Mucosa of stomach (tissue), 1 donor: ENCODE measurements around the gene XIRP2.

Experiments
- H3K27me3 ChIP-seq: one replicate; pipeline ENCODE4 v1.7.0; 2013; ENCODE audit warnings: mild to moderate bottlenecking, low read length; ENCODE audit not compliant: control insufficient read depth, insufficient read depth
- H3K36me3 ChIP-seq: one replicate; pipeline ENCODE4 v1.7.0; 2013; ENCODE audit warnings: low read length; ENCODE audit not compliant: control insufficient read depth, insufficient read depth
- H3K4me1 ChIP-seq: one replicate; pipeline ENCODE4 v1.7.0; 2013; ENCODE audit warnings: mild to moderate bottlenecking, low read length; ENCODE audit not compliant: control insufficient read depth, insufficient read depth
- H3K4me3 ChIP-seq: one replicate; pipeline ENCODE4 v1.7.0; 2013; ENCODE audit warnings: low read length
- H3K9ac ChIP-seq: one replicate; pipeline ENCODE4 v1.7.0; 2013; ENCODE audit warnings: mild to moderate bottlenecking, low read length, moderate library complexity
- H3K9me3 ChIP-seq: one replicate; pipeline ENCODE4 v1.7.0; 2013; ENCODE audit warnings: mild to moderate bottlenecking, low read length, moderate library complexity; ENCODE audit not compliant: control insufficient read depth
- donor health status: Pancreatic carcinoma.

The XIRP2 gene

GRCh38 chr2:166897666-166898065 lies 9.4 kb downstream of the XIRP2 start:
- no peak overlapping the region for H3K4me3 ChIP-seq

GRCh38 chr2:166899676-166900075 lies 11.4 kb downstream of the XIRP2 start:
- H3K4me1 ChIP-seq: no peaks in the 10 kb centered on the region
- H3K27me3 ChIP-seq: no peaks in the 10 kb centered on the region
- H3K36me3 ChIP-seq: no peaks in the 10 kb centered on the region
- H3K9ac ChIP-seq: no peak overlapping the region
- H3K9me3 ChIP-seq: no peaks in the 10 kb centered on the region
- no peak overlapping the region for H3K4me3 ChIP-seq

More at GRCh38 chr2:166897666-166898065, 9.4 kb downstream of the XIRP2 start:
- H3K27me3 ChIP-seq: no peaks in the 10 kb centered on the region
- H3K36me3 ChIP-seq: no peaks in the 10 kb centered on the region
- no peaks in the 10 kb centered on the region for H3K4me1 ChIP-seq
- no peak overlapping the region for H3K9ac ChIP-seq
- no peaks in the 10 kb centered on the region for H3K9me3 ChIP-seq

- no peaks in the 10 kb centered on the region for H3K36me3 ChIP-seq
- H3K4me3 ChIP-seq: no peak overlapping the region
- H3K9me3 ChIP-seq: no peaks in the 10 kb centered on the region
- no peaks in the 10 kb centered on the region for H3K27me3 ChIP-seq
- no peak overlapping the region for H3K9ac ChIP-seq
- H3K4me1 ChIP-seq: no peaks in the 10 kb centered on the region
These were observed 12.4 kb downstream of the XIRP2 start for GRCh38 chr2:166900700-166901099.

DNA sequence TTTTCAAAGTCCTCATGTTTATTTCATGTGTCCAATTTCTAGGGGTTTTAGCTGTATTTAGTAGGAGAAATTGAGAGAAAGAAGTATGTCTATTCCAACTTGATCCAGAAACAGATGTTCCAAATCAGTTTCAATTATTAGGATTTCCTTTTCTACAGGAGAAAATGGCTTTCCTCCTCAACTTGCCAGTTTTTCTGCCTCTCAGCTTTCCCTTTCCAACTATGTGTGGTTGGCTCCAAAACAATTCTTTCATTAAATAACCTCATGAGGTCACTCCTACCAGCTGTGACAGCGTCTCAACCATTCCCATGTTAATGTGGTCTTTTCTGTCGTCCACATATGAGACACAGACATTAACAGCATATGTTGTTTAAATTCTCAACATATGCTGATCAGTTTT lies 13.1 kb downstream of the XIRP2 start:
- H3K4me1 ChIP-seq: no peaks in the 10 kb centered on the region
- no peaks in the 10 kb centered on the region for H3K9me3 ChIP-seq
- H3K4me3 ChIP-seq: no peak overlapping the region
- H3K9ac ChIP-seq: no peak overlapping the region
- H3K36me3 ChIP-seq: no peaks in the 10 kb centered on the region
- no peaks in the 10 kb centered on the region for H3K27me3 ChIP-seq

DNA sequence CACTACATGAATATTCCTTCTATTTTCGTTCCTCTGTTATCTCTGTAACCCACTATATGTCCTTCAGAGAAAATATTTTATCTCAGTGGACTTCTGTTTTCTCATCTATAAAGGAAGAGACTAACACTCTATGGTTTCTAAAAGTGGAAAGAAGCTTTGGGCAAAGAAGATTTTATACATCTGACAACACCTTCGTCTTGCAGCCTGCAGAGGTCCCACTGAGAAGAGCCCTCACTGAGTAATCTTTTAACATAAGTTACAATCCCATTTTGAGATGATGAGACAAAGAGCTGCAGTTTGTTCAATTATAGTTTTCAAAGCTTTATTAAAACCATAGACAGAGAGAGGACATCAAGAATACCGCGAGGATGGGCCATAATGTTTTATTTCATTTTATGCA lies 28.7 kb downstream of the XIRP2 start:
- no peaks in the 10 kb centered on the region for H3K27me3 ChIP-seq
- H3K9ac ChIP-seq: no peak overlapping the region
- H3K4me1 ChIP-seq: no peaks in the 10 kb centered on the region
- no peaks in the 10 kb centered on the region for H3K9me3 ChIP-seq
- no peaks in the 10 kb centered on the region for H3K36me3 ChIP-seq
- H3K4me3 ChIP-seq: no peak overlapping the region

GRCh38 chr2:166917415-166917814 lies 29.1 kb downstream of the XIRP2 start:
- Histone ChIP-seq H3K4me1 (no peaks in the 10 kb centered on the region), H3K4me3 (no peak overlapping the region), H3K36me3 (no peaks in the 10 kb centered on the region), H3K27me3 (no peaks in the 10 kb centered on the region), H3K9ac (no peak overlapping the region), H3K9me3 (no peaks in the 10 kb centered on the region)

DNA sequence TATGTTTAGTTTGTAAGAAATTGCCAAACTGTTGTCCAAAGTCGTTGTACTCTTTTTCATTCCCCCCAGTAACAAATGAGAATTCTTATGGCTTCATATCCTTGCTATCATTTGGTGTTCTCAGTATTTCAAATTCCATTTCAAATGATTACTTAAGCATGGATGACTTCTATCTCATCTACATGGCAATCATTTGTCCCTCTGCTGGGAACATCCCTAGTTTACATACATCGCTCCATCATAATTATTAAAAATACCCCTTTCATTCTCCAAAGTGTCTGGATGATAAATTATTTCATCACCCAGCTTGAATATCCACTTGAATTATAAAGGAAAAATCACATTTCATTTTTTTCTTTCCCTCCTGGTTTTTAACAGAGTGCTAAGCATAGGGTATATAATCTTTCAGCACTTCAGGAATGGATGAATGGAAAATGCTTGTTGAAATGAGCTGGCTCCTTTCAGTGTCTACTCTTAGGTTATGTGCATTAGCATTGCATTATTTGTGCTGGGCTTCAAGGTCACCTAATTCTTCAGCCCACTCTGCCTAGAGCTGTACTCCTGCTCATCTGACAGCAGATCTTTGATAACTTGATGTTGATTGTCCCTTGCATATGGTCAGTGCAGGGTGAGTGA lies 33.1 kb downstream of the XIRP2 start:
- no peak overlapping the region for H3K4me3 ChIP-seq
- H3K36me3 ChIP-seq: no peaks in the 10 kb centered on the region
- no peaks in the 10 kb centered on the region for H3K9me3 ChIP-seq
- no peaks in the 10 kb centered on the region for H3K27me3 ChIP-seq
- H3K9ac ChIP-seq: no peak overlapping the region
- no peaks in the 10 kb centered on the region for H3K4me1 ChIP-seq

GRCh38 chr2:166924967-166925366 lies 36.7 kb downstream of the XIRP2 start:
- H3K9ac ChIP-seq: no peak overlapping the region
- H3K4me1 ChIP-seq: no peaks in the 10 kb centered on the region
- H3K4me3 ChIP-seq: no peak overlapping the region
- no peaks in the 10 kb centered on the region for H3K36me3 ChIP-seq
- no peaks in the 10 kb centered on the region for H3K9me3 ChIP-seq
- H3K27me3 ChIP-seq: no peaks in the 10 kb centered on the region

- no peaks in the 10 kb centered on the region for H3K36me3 ChIP-seq
These were observed 38.4 kb downstream of the XIRP2 start for GRCh38 chr2:166926657-166927056.

GRCh38 chr2:166932032-166932431 lies 43.8 kb downstream of the XIRP2 start:
- Histone ChIP-seq H3K4me1 (no peaks in the 10 kb centered on the region), H3K4me3 (no peak overlapping the region), H3K27me3 (no peaks in the 10 kb centered on the region), H3K9ac (no peak overlapping the region), H3K9me3 (no peaks in the 10 kb centered on the region), H3K36me3 (no peaks in the 10 kb centered on the region)

More at GRCh38 chr2:166926657-166927056, 38.4 kb downstream of the XIRP2 start:
- Histone ChIP-seq H3K9ac (no peak overlapping the region), H3K4me3 (no peak overlapping the region), H3K27me3 (no peaks in the 10 kb centered on the region), H3K9me3 (no peaks in the 10 kb centered on the region), H3K4me1 (no peaks in the 10 kb centered on the region)

DNA sequence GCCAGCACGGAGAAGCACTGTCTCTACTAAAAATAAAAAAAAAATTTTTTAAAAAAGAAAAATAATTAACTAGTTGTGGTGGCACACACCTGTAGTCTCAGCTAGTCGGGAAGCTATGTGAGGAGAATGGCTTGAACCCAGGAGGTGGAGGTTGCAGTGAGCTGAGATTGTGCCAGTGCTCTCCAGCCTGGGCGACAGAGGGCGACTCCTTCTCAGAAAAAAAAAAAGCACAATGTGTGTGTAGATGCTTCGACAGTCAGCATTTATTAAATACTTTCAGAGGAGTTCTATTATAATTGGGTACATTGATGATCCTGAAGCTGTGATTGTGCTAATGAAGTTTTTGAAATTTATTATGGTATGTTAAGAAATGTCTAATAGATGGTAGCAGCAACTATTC lies 46.5 kb downstream of the XIRP2 start:
- H3K9me3 ChIP-seq: no peaks in the 10 kb centered on the region
- no peaks in the 10 kb centered on the region for H3K27me3 ChIP-seq
- no peak overlapping the region for H3K4me3 ChIP-seq
- no peaks in the 10 kb centered on the region for H3K36me3 ChIP-seq
- H3K9ac ChIP-seq: no peak overlapping the region
- H3K4me1 ChIP-seq: no peaks in the 10 kb centered on the region

DNA sequence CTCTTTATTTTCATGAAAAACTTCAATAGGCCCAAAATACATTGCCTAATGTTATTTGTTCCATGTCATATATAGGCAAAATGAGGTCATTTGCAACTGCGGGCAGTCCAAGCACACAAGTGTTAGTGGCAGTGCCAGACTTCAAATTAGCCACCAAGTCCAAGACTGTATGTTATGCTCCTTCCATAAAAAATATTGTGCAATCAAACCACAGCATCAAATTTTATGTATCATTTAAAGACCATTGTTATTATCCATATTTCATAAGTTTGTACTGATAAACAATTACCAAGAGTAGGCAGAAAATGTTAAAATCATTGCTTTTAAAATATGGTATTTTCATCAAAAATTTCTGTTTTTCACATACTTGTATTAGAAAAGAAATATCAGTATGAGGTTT lies 54.1 kb downstream of the XIRP2 start:
- H3K36me3 ChIP-seq: no peaks in the 10 kb centered on the region
- H3K9ac ChIP-seq: no peak overlapping the region
- no peak overlapping the region for H3K4me3 ChIP-seq
- H3K27me3 ChIP-seq: no peaks in the 10 kb centered on the region
- H3K4me1 ChIP-seq: no peaks in the 10 kb centered on the region
- H3K9me3 ChIP-seq: no peaks in the 10 kb centered on the region

- H3K4me1 ChIP-seq: no peaks in the 10 kb centered on the region
- no peak overlapping the region for H3K4me3 ChIP-seq
- H3K36me3 ChIP-seq: no peaks in the 10 kb centered on the region
- H3K9me3 ChIP-seq: no peaks in the 10 kb centered on the region
- H3K27me3 ChIP-seq: no peaks in the 10 kb centered on the region
- H3K9ac ChIP-seq: no peak overlapping the region
These were observed 56.6 kb downstream of the XIRP2 start for GRCh38 chr2:166944909-166945308.
